ENCODE data around the gene PAQR8.
A peak's percentile ranks its signal among the peaks of the same experiment; 100 is the strongest.
"Not testable (repeated sequence)": the region's sequence is repeated elsewhere in the genome, so short reads cannot be mapped to it uniquely, and the experiment has no call there.

Gene PAQR8

GRCh38 chr6:52381249-52381648, 19.3 kb downstream of the PAQR8 start:
- DNase-seq = no peak

DNA sequence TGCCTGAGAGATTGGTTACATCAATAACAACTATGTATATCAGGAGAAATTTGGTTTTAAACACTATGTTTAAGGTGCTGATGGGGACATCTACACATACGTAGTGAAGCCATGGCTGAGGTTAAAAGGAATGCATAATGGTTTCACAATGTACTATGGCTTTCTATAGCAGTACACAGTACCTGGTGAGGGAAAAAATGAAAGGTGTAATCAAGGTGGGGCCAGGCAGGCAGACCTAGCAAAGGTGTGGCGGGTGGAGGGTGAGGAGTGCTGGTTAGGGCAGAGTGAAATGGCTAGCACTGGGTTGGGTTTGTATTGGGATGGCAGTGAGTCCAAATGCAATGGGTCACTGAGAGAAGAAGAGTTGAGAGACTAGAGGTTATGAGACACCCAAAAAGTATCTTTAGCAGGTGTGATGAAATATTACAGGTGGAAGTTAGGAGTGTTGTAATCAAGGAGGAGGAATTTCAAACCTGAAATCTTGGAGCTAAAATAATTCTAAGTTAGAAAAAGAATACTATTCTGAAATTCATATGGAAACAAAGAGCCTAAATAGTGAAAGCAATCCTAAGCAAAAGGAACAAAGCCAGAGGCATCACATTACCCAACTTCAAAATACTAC, 22.3 kb downstream of the PAQR8 start:
- DNase-seq = no peak

- no peak for DNase-seq
Observed at GRCh38 chr6:52385074-52385473, 23.1 kb downstream of the PAQR8 start.

GRCh38 chr6:52388119-52388518, 26.2 kb downstream of the PAQR8 start:
- DNase-seq = not testable (repeated sequence)

- no peak for DNase-seq
Observed at GRCh38 chr6:52388790-52389189, 26.8 kb downstream of the PAQR8 start.

GRCh38 chr6:52389264-52389625, 27.3 kb downstream of the PAQR8 start:
- no peak for DNase-seq

GRCh38 chr6:52389626-52390360, 27.8 kb downstream of the PAQR8 start:
- peak; percentile 39 for DNase-seq

DNA sequence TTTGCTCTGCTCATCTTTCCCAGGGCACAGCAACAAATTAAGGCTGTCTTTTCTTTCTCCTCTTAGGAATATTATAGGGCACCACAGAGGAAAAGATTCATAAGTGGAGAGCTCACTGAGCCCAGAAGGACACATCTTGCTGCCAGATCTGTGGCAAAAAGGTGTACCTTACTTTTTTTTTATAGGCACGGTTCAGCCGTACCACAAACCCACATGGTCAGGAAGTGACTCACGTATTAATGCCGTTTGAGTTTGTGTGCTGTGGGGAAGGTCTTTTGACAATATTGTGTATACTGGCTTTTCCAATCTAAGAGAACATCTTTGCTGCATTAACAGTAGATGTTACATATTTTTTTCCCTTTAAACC, 28.4 kb downstream of the PAQR8 start:
- DNase-seq = peak; percentile 71

DNA sequence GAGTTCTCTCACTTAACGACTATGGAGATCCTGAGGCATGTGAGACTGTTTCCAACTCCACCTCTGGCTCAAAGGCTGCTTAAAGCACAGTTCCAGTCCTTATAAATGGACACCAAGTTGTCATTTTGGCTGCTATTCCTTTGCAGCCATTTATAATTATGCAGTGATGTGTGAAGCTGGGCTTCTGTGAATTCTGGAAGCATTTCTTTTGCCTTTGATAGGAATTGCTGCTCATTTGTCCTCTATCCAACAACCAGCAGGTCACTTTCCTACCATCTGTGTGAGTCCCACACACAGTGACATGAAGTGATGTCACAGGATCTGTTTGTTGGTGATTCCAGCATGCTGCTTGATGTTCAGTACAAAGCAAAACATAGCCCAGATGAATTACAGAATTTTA, 29.6 kb downstream of the PAQR8 start:
- DNase-seq = no peak

GRCh38 chr6:52392944-52393343, 31.0 kb downstream of the PAQR8 start:
- peak; percentile 64 for DNase-seq

DNA sequence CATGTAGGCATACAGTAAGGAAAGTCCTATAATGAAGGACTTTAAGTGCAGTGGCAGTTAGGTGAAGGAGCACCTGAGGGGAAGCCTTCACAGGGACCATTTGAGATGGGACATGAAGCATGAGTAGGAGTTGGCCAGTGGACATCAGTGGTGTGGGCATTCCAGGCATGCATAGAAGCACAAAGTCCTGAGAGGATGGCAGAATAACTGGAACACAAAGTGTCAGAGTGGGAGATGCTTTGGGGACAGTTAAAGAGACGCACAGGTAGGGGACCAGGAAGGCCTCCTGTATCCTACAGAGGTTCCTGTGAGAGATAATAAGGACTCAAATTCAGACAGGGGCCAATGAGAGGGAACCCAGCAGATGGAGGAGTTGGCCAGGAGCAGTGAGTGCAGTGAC, 31.8 kb downstream of the PAQR8 start:
- DNase-seq = no peak

- DNase-seq = no peak
Observed at GRCh38 chr6:52394251-52394666, 32.3 kb downstream of the PAQR8 start.

DNA sequence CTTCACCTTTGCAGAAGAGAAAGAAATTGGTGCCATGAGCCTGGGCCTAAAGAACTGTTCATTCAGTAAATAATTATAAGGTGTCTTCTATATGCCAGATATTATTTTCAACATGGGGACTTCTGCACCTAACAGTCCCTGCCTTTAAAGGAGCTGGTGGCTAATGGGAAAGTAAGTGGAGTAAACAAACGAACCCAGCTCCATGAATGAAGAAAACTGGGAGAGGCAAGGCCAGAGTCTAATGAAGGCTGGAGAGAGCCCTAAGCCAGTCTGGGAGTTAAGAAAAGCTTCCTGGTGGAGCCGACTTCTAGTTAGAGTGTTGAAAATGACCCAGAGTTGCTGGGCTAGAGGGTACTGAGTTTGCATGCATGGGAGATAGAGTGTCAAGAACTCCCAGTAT, 34.0 kb downstream of the PAQR8 start:
- no peak for DNase-seq

DNA sequence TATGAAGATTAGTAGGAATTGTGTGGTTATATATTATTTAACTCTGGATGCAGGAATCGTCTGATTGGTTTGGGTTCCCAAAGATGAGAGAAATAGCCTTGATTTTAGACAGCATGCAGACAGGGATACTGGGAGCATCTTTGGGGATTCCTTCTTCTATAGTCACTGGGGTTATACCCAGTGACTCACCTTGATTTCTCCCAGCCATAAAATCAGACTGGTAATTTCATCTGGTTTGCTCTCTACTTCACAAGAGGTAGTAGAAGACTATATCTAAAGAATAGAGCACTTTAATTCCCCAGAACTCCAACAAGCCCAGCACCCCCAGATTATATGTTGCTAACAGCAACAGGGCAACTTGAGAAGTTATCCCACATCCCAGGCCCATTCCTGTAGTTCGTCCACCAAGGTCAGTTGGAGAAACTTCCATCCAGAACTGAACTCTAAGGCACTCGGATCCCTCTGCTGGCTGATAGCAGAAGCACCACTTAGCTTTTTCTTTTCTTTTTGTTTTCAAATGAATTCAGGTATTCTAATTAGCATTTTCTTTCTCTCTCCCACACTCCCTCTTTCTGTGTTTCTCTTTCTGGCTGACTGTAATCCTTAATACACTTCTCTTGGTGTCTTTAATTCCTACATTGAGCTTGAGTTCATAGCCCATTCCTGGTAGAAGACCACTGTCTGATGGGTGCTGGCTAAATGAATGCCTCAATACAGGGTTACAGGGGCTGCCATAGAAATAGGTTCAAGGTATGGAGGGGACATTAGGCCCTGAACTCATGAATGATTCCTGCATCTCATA, 37.8 kb downstream of the PAQR8 start:
- DNase-seq = peak; percentile 53

DNA sequence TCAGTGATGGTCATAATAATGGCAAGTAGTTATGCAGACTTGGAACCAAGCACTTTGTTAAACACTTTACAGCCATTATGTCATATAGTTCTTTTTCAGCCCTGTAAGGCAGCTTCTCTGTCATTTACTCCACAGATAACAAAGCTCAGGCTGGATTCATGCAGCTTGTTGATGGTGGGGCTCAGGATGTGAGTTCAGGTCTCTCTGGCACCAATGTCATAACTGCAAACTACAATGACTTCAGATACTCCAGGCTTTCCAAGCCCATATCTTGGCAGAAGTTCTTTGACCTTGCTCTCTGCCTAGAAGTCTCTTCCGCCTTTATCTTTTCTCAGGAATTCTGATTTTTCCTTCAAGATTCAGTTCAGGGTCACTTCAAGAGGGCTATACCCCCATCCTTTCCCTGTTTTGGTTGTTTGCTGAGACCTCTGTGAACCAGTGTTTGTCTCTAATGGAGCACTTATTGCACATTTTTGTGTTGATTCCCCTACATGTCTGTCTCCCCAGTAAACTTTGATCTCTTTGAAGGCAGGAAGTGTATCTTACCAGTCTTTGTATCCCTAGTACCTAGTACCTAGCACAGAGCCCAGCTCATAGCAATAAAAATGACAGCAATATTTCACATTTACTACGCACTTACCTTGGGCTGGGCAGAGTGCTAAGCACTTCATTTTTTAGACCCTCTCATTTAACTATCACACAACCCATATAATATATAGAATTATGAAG, 38.5 kb downstream of the PAQR8 start:
- no peak for DNase-seq

DNA sequence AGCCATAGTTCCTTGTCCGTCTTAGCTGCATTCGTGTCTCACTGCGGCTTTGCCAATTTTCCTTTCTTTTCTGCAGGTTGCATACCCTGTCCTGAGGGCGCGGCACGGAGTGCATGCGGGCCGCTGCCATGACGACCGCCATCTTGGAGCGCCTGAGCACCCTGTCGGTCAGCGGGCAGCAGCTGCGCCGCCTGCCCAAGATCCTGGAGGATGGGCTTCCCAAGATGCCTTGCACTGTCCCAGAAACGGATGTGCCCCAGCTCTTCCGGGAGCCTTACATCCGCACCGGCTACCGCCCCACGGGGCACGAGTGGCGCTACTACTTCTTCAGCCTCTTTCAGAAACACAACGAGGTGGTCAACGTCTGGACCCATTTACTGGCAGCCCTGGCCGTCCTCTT, 41.1 kb downstream of the PAQR8 start:
- no peak for DNase-seq

DNA sequence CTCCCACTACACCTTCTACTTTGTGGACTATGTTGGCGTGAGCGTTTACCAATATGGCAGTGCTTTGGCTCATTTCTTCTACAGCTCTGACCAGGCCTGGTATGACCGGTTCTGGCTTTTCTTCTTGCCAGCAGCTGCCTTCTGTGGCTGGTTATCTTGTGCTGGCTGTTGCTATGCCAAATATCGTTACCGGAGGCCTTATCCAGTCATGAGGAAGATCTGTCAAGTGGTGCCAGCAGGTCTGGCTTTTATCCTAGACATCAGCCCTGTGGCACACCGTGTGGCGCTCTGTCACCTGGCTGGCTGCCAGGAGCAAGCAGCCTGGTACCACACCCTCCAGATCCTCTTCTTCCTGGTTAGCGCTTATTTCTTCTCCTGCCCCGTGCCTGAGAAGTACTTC, 41.7 kb downstream of the PAQR8 start:
- DNase-seq = no peak

DNA sequence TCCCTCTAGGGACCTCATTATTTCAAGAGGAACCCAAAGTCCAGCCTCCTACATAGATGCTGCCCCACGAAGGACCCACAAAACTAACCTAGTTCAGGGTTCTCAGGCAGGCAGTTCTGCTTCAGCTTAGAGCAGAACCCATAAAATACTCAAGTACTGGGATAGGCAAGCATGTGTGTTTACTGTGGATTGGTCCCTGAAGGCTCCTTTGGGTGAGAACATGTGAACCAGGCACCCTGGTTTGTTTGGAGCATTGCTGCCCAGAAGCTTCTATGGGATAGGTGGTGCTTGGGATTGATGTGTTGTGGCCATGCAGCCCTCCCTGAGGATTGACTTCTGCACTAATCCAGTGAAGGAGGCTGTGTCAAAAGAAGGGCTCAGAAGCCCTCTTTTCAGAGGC, 43.3 kb downstream of the PAQR8 start:
- no peak for DNase-seq

- peak; percentile 55 for DNase-seq
Observed at GRCh38 chr6:52407467-52407866, 45.5 kb downstream of the PAQR8 start.

DNA sequence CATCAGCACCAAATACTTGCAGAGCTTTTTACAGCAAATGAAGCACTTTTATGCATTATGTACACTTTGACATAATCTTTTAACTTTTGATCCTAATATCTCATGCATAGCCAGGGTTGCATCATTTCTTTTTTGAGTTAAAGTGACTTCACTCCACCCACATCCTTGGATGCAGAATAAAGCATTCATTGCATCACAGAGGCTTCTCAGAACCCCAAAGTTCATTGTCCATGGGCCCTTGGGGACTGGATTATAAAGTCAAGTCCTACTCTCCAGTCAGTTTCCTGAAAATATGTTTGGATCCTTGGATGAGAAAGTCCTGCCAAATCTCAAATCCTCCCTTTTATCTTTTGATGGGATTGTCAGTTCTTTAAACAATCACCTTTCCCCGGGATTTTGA, 47.5 kb downstream of the PAQR8 start:
- no peak for DNase-seq

DNA sequence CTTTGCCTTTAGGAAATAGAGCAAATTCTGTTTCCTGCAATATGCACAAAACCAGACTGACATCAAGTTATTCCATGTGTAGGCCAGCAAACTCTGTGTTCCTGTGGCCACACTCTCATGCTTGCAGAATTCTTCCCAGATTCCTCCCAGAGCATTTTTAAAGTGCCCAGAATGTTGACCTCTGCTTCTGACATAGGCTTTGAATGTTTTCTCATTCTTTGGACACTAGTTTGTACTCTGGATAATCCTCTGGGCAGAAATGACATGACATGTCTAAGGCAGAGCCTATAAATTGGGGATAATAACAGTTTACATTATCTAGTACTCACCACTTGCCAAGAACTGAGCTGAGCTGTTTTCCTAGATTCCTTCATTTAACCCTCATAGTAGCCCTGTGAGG, 49.0 kb downstream of the PAQR8 start:
- DNase-seq = no peak

- DNase-seq = no peak
Observed at GRCh38 chr6:52411911-52412310, 50.0 kb downstream of the PAQR8 start.

DNA sequence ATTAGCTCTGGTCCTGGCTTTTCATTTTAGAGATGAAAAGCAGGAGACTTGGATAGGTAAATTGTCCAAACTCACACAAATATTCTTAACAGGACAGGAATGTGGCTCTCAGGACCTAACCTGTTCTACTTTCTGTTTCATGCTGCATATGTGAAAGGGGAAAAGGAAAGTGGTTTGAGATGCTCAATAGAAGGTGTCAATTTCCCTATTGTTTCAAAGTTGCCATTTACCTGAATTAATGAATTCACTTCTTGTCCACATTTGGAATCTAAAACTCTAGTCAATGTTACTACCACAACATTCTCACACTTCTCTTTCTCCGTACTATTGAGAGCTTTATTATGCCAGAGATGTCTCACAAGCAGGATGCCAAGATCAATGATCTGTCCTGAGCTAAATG, 53.4 kb downstream of the PAQR8 start:
- DNase-seq = no peak
